Thoracic aorta (tissue), 2 donors: ENCODE data around the gene TTC31. TPM values are rescaled to one million over a fixed set of nuclear protein-coding genes. Genes with fewer than 3 reads are reported as not detected.

Experiments
- ATAC-seq: fragments of 150-250 bp; one replicate; pipeline ENCODE4 v1.8.0; 2017; ENCODE audit warnings: low read depth; ENCODE audit not compliant: insufficient number of reproducible peaks, low FRiP score
- DNase-seq: peaks from one replicate; pipeline ENCODE4 v3.0.0-alpha.2; 2020; ENCODE audit warnings: low spot score
- H3K27ac ChIP-seq, 2 donors: fragments of 200-600 bp; sonication (generic); 1 replicate in 1 of 2; 2 replicates in 1 of 2; pipeline ENCODE4 v1.5.1; 2016; ENCODE audit warnings: mild to moderate bottlenecking in 2 of 2, moderate library complexity in 2 of 2
- H3K27me3 ChIP-seq: fragments of 200-600 bp; sonication (generic); replicated peaks from 2 replicates; pipeline ENCODE4 v1.6.0; 2016; ENCODE audit warnings: mild to moderate bottlenecking; ENCODE audit not compliant: insufficient read depth
- H3K36me3 ChIP-seq: fragments of 200-600 bp; sonication (generic); one replicate; pipeline ENCODE4 v1.5.1; 2016
- H3K4me1 ChIP-seq, 2 donors: fragments of 200-600 bp; sonication (generic); 1 replicate in 1 of 2; 2 replicates in 1 of 2; pipeline versions ENCODE4 v1.5.1 to v1.6.0; 2016; ENCODE audit warnings: low read depth in 2 of 2, mild to moderate bottlenecking in 1 of 2; ENCODE audit not compliant: control insufficient read depth in 1 of 2
- H3K4me3 ChIP-seq: fragments of 200-600 bp; sonication (generic); 2 replicates; pipeline ENCODE4 v1.5.1; 2016; ENCODE audit warnings: mild to moderate bottlenecking
- H3K9me3 ChIP-seq: fragments of 200-600 bp; sonication (generic); 2 replicates; pipeline ENCODE4 v1.5.1; 2016
- total RNA-seq, 2 donors: library from RNA; depleted of rRNA; stranded (reverse); fragments of >200 nt; gene quantifications; one replicate each; pipeline versions ENCODE4 v1.1.0 to v1.2.3, GENCODE V29; 2016
- TF ChIP-seq, protein P1 (sequence below): fragments of 200-600 bp; sonication (generic); IDR thresholded peaks from one replicate; pipeline ENCODE4 v1.5.1; 2019; ENCODE audit warnings: antibody characterized with exemption

Gene TTC31
- total RNA-seq, 2 donors from 2014 or later: 37.9 to 38.9 TPM

DNA sequence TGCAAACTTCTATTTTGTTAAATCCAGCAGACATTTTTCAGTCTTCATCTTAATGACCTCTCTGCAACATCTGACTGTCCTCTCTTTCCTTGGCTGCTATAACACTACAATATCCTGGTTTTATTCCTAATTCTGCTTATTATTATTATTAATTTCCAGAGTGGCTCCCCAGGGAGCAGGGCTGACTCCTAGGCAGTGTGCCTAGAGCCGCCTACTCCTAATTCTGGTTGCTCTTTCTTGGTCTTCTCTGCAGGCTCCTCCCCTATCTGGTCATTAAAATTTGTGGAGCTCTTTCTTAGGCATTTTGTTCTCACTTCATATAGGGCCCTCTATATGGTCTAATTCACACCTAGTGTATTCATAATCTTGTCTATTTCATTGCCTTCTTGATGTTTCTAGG, 60.1 kb downstream of the TTC31 start:
- no peak for ATAC-seq
- no peak for DNase-seq

More for the DNA sequence above, 60.1 kb downstream of the TTC31 start:
- Histone ChIP-seq H3K27me3 (no peaks in the 10 kb centered on the region), H3K27ac (no peak overlapping the region), H3K4me1 (no peaks in the 10 kb centered on the region), H3K4me3 (no peak overlapping the region), H3K9me3 (no peaks in the 10 kb centered on the region), H3K36me3 (no peaks in the 10 kb centered on the region)
- TF ChIP-seq, protein P1, sequence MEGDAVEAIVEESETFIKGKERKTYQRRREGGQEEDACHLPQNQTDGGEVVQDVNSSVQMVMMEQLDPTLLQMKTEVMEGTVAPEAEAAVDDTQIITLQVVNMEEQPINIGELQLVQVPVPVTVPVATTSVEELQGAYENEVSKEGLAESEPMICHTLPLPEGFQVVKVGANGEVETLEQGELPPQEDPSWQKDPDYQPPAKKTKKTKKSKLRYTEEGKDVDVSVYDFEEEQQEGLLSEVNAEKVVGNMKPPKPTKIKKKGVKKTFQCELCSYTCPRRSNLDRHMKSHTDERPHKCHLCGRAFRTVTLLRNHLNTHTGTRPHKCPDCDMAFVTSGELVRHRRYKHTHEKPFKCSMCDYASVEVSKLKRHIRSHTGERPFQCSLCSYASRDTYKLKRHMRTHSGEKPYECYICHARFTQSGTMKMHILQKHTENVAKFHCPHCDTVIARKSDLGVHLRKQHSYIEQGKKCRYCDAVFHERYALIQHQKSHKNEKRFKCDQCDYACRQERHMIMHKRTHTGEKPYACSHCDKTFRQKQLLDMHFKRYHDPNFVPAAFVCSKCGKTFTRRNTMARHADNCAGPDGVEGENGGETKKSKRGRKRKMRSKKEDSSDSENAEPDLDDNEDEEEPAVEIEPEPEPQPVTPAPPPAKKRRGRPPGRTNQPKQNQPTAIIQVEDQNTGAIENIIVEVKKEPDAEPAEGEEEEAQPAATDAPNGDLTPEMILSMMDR: no peak

Other genes starting within 250 kb of the TTC31 start
- 1 to 10 TPM; 2.2 to 9.5 TPM for gene SLC4A5, start 139.7 kb upstream of the TTC31 start, total RNA-seq
- 100 to 1,000 TPM; 123 to 332 TPM for gene DCTN1, start 102.8 kb upstream of the TTC31 start, total RNA-seq
- gene C2orf81, start 61.5 kb upstream of the TTC31 start, total RNA-seq: 1 to 10 TPM; 1.7 to 1.9 TPM
- 1 to 10 TPM; 6.1 to 6.2 TPM for gene WDR54, start 61.4 kb upstream of the TTC31 start, total RNA-seq
- 10 to 100 TPM; 23.2 to 25.6 TPM for gene RTKN, start 41.1 kb upstream of the TTC31 start, total RNA-seq
- gene INO80B, start 28.0 kb upstream of the TTC31 start, total RNA-seq: 10 to 100 TPM; 15.4 to 17.8 TPM
- gene WBP1, start 24.6 kb upstream of the TTC31 start, total RNA-seq: 10 to 100 TPM; 27.4 to 47.1 TPM
- gene MOGS, start 17.7 kb upstream of the TTC31 start, total RNA-seq: 10 to 100 TPM; 42.0 to 55.9 TPM
- gene MRPL53, start 10.4 kb upstream of the TTC31 start, total RNA-seq: 10 to 100 TPM; 14.6 to 40.8 TPM
- 10 to 100 TPM; 31.5 to 43.4 TPM for gene CCDC142, start 83 bp upstream of the TTC31 start, total RNA-seq
- under 1 TPM; 0.54 to 0.71 TPM for gene LBX2, start 16.5 kb downstream of the TTC31 start, total RNA-seq
- gene PCGF1, start 24.6 kb downstream of the TTC31 start, total RNA-seq: 1 to 10 TPM; 7.8 to 8.0 TPM
- not detected for gene TLX2, start 31.4 kb downstream of the TTC31 start, total RNA-seq
- gene DQX1, start 43.1 kb downstream of the TTC31 start, total RNA-seq: 1 to 10 TPM in 1 of 2 donors, not detected in 1; 1.9 TPM
- gene AUP1, start 46.6 kb downstream of the TTC31 start, total RNA-seq: 100 to 1,000 TPM in 1 of 2 donors, 10 to 100 TPM in 1; 85.5 to 113 TPM
- 10 to 100 TPM; 34.9 to 35.6 TPM for gene HTRA2, start 46.9 kb downstream of the TTC31 start, total RNA-seq
- 10 to 100 TPM; 16.6 to 24.9 TPM for gene LOXL3, start 70.9 kb downstream of the TTC31 start, total RNA-seq
- 10 to 100 TPM; 17.6 to 23.1 TPM for gene DOK1, start 71.6 kb downstream of the TTC31 start, total RNA-seq
- gene M1AP, start 165.2 kb downstream of the TTC31 start, total RNA-seq: 1 to 10 TPM in 1 of 2 donors, not detected in 1; 4.5 TPM
- gene SEMA4F, start 171.2 kb downstream of the TTC31 start, total RNA-seq: 10 to 100 TPM in 1 of 2 donors, 1 to 10 TPM in 1; 9.5 to 27.6 TPM